Measurements from ENCODE around the gene KIZ.

KIZ gene

GRCh38 chr20:21105429-21106170 lies 20.3 kb upstream of the KIZ start:
- DNase-seq: no peak

- no peak for DNase-seq
Observed at GRCh38 chr20:21106171-21107017, 19.5 kb upstream of the KIZ start, which contains the start of gene LINC00237. TSS of gene LINC00237 (minus strand) at chr20:21106358.

DNA sequence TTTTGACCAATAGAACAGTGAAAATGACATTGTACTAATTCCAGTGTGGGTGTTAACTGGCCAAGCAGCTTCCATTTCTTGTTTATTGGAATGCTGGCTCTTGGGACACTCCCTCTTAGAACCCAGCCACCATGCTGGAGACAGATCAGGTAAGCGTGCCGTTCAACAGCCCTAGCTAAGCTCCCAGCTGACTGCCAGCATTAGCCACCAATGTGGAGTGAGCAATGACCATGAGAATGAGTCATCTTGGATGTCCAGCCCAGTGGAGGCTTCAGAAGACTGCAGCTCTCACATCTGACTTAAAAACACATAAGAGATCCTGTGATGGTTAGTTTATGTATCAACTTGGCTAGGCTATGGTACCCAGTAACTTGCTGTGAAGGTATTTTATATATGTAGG lies 16.7 kb upstream of the KIZ start:
- DNase-seq: no peak

DNA sequence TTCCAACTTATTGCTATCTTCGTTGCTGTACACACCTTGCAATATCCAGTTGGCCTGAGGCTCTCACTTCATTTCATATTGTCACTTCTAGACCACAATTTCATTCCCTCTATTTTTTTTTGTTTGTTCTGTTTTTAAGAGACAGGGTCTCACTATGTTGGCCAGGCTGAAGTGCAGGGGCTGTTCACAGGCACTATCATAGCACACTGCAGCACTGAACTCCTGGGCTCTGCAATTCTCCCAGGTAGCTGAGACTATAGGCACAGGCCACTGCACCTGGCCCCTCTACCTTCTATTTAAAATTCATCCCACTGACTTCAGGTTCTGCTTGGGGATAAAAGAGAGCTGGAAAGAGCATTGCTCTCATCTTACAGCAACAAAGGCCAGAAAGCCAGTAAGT lies 15.1 kb upstream of the KIZ start:
- no peak for DNase-seq

GRCh38 chr20:21111416-21111815 lies 14.5 kb upstream of the KIZ start:
- no peak for DNase-seq

- DNase-seq: no peak
Observed at GRCh38 chr20:21113697-21114096, 12.2 kb upstream of the KIZ start.

DNA sequence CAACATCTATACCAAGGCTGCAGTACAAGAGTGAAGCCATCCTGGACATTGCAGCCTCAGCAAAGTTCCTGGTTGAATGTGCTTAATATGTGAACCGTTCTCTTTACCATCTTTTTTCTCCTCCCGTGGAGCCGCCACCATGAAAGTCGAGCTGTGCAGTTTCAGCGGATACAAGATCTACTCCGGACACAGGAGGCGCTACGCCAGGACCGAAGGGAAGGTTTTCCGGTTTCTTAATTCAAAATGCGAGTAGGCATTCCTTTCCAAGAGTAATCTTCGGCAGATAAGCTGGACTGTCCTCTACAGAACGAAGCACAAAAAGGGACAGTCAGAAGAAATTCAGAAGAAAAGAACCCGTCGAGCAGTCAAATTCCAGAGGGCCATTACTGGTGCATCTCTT lies 11.3 kb upstream of the KIZ start:
- DNase-seq: no peak

- DNase-seq: no peak
Observed at GRCh38 chr20:21117521-21117920, 8.4 kb upstream of the KIZ start.

- no peak for DNase-seq
Observed at GRCh38 chr20:21118138-21118537, 7.7 kb upstream of the KIZ start.

DNA sequence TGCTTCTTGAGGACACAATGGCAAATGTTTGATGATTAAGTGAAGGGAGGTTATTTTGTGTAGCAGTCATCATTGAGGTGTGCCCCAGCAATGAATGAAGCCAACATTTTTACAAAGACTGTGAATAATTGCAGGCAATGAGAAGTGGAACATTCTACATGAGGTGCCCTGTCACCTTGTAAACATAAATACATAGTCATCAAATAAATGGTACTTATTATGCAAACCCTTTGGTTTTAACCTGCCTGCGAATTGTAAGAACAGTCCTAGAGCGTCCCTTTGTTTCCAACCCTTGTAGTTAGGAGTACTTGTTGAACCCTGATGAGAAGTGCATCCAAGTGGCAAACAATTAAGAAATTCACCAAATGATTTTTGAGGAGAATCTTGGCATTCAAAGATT lies 7.1 kb upstream of the KIZ start:
- DNase-seq: no peak

DNA sequence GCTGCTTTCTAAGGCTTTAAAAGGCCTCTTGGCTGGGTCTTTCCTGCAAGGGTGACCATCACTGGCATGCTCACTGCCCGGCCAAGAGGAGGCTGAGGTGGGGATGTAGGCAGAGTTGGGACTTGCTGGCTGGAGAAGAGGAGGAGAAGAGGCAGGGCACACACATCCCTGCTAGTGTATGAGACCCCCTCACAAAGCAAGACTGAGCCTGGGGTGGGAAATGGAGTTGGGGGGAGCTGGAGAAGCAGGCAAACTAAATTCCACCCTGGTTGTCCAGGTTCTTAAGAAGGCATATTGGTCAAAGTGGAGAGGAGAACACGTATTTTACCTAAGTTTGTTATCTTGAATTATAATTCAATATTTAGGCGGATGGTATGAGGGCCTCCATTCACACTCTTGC lies 1.7 kb upstream of the KIZ start:
- no peak for DNase-seq

DNA sequence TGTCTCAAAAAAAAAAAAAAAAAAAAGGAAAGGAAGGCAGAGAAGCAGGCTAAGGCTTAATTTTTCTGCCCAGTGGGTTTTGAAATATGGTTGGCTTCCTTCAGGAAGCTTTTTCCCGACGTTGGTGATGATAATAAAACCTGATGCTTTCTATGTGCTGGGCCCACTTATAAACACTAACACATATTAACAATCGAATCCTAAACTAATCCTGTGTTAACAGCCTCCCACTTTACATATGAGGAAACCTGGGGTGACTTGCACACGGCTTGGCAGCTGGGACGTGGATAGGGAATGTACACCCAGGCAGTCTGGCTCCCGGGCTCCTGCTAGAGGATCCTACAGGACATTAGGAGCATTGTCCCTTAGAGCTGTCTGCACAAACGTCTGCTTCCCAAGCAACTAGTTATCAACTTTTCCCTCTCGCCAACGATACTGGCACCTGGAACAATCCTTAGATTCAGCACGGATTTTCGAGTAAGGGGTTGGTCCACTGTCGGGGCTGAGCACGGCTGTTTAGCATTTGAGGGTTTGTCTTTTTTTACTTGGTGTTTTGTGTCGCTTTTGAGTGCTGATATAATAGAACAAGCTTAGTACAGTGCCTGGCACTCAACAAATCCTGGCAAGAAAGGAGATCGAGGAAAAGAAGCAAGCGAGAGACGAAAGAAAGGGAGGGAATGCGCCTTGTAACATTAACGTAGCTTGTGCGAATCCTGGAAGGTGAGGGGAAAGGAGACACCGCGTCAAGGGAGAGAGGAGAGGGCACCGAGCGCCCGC lies 622 bp upstream of the KIZ start:
- peak; percentile 80 to 83 for DNase-seq

DNA sequence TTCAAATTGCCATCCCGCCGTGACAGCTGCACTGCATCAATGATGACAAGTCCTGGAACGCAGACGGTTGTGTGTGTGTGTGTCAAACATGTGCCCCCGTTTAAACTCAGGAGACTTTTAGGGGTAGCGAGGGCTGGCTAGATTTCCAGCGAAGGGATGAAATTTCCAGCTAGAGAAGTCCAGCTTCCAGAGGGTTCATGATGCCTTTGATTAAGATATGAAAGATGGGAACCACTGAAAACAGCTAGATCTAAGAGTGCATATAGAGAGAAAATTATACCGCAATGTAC lies 644 bp downstream of the KIZ start:
- no peak for DNase-seq

GRCh38 chr20:21127201-21127981 lies 1.5 kb downstream of the KIZ start:
- no peak for DNase-seq

GRCh38 chr20:21129861-21130260 lies 4.0 kb downstream of the KIZ start:
- no peak for DNase-seq

DNA sequence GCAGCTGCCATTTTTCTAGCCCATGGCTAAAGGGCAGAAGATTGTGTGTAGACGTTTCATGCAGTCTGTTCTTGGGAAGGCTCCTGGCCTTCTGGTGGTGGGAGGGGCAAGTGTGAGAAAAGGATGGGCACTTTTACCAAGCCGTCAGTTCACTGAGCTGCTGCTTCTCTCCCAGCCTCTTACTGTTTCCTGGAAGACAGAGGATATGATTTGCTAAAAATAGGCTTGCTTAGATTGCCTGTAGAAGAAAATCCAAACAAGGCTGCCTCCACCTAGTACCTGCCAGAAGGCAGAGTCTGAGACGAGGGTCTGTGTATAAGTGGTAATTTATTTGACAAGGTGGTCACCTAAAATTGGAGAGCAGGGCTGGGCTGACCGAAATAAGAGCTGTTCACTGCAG lies 7.5 kb downstream of the KIZ start:
- no peak for DNase-seq

DNA sequence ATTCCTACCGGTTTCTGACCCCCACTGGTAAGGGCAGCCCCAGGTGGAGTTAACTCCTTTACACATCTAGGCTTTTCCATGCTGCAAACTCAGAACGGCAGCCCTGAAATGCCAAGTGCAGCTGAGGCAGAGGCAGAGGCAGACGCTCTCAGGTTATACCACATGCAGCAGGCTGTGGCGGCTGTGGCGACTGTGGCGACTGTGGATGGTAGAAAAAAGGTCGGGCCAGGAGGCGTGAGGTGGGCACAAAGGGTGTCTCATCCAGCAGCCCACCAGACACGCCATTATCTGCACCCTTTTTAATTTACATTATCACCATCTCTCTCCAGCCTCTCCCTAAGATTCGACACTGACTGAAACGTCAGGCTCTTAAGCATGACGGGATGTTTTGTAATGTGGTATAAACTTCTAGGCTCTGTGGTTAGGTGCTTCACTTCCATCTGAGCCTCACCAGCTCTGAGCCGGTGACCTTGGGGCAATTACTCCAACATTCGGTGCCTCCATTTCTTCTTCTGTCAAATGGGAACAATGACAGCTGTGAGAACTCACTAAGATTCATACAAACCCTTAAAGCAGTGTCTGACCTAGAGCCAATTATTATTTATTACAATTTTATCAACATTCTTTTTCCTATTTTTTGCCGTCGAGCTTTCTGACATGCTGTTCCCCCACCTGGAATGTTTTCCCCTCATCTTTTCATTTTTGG lies 8.2 kb downstream of the KIZ start:
- DNase-seq: no peak

- DNase-seq: no peak
Observed at GRCh38 chr20:21134883-21135493, 9.1 kb downstream of the KIZ start.

GRCh38 chr20:21136015-21136732 lies 10.3 kb downstream of the KIZ start:
- no peak for DNase-seq

DNA sequence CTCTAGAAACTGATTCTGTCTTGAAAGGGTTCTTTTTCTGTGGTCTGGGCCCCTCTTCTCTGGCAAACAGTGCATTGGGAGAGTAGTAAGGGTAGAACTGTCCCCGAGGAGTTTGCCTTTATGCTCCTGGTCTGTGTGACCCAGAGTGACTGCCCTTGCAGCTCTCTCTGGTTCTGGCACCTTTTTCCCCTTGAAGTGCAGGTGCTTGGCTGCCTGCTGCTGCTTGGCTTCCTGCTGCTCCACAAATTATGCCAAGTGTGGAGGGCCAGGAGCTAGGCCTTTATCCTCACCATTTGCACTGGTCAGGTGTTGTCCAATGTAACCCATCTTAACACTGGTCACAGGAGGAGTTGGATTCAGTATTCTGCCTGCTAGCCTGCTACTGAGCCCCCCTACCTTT lies 11.2 kb downstream of the KIZ start:
- DNase-seq: no peak

GRCh38 chr20:21139881-21140566 lies 14.1 kb downstream of the KIZ start:
- no peak for DNase-seq
